ENCODE data around the gene LRRC3.

The LRRC3 gene

DNA sequence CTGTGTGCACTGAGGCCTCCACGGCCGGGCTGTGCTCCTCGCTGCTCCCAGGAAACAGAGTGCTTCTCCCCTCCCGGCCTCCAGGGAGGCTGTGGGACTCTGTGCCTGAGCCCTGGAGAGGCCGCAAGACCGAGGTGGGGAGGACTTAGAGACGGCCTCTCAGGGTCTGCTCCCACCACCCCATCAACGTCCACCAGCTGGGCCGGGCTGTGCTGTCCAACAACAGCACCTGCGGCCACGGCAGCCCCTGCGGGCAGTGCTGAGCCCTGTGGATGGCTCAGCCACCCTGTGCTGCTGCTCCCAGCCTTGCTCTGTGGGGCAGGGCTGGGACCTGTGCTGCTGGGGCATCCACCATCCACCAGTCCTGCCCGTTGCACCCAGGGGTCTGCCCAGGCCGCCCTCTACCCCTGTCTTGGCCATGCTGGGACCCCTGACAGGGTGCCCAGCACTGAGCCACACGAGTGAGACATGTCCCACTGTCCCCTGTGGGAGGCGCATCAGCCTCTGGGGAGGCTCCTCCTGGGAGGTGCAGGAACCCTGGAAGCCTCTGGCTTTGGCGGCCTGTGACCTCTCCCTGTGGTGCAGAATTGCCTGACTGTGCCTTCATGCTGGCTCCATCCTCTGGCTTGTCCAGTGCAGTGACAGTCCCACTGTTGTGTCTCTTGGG is 31.2 kb upstream of the LRRC3 start:
- DNase-seq (ENCODE audit: low read depth, low spot score), result no peak

DNA sequence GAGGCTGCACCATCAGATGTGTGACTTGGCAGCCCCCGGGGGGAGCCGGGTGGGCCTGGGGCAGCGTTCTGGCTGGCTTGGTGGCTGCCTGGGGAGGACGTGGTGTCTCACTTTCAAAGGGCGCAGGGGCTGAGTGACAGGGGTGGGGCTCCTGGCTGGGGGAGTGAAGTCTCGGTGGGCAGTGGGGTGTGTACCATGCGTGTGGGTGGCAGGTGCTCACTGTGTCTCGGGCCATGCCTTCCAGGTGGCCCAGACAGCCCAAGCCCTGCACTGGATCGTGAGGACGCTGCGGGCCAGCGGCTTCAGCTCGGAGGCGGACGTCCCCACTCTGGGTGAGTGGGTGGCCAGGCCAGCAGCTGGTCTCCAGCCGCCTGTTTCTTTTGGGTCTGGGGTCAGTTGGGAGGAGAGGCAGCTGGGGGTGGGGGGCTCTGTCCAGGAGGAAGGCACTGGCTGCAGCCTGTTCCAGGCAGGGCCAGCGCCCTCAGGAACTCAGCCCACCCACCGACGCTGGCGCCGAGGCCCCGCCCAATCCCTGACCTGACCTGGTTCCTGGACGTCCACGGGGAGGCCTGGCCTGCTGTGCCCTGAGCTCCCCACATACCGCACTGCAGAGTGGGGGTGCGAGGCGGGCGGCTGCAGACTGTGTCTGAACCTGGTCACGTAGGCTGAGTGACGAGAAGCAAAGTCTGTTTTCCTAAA is 30.6 kb upstream of the LRRC3 start:
- DNase-seq (ENCODE audit: low read depth, low spot score), result no peak

DNA sequence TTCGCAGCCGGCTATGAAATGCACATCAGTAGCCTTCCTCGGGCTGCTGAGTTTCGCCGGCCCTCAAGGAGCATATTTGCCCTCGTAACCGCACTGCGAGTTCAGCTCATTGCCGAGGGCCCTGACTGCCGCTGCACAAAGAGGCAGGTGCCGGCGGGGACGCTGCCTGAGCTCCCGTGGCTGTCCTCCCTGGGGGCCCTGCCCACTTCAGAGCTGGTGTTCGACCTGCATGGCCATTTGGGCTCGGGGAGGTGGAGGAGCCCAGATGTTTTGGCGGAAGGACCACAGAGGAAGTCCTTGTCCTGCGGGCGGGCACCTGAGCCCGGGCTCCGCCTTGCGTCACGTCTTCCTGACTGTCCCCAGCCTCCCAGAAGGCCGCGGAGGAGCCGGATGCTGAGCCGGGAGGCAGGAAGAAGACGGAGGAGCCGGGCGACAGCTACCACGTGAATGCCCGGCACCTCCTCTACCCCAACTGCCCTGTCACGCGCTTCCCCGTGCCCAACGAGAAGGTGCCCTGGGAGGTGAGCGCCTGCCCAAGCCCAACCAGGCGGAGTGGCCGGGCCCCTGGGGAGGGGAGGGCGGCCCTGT is 29.9 kb upstream of the LRRC3 start:
- no peak for DNase-seq (ENCODE audit: low read depth, low spot score)

GRCh38 chr21:44425895-44426662 is 29.2 kb upstream of the LRRC3 start:
- DNase-seq (ENCODE audit: low read depth, low spot score), result no peak

DNA sequence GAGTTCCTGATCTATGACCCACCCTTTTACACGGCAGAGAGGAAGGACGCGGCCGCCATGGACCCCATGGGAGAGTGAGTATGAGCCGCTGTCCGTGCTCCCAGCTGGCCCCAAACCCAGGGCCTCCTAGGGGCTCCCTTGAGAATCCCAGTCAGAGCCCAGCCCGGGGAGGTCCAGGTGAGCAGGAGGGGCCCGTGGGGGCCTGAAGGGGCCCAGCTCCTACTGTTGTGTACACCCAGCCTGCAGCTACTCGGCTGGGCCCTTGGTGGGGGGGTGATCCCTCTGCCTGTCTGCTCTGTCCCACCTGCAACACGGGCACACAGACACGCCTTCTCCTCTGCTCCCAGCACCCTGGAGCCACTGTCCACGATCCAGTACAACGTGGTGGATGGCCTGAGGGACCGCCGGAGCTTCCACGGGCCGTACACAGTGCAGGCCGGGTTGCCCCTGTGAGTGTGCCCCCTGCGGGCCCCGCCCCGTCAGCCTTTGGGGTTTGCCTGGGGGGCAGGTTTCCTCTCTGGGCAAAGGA is 28.6 kb upstream of the LRRC3 start:
- no peak for DNase-seq (ENCODE audit: low read depth, low spot score)

GRCh38 chr21:44427241-44428120 is 27.8 kb upstream of the LRRC3 start:
- no peak for DNase-seq (ENCODE audit: low read depth, low spot score)

GRCh38 chr21:44428281-44428960 is 26.9 kb upstream of the LRRC3 start:
- peak; percentile 9 for DNase-seq (ENCODE audit: low read depth, low spot score)

GRCh38 chr21:44429894-44430293 is 25.4 kb upstream of the LRRC3 start:
- DNase-seq (ENCODE audit: low read depth, low spot score), result no peak

DNA sequence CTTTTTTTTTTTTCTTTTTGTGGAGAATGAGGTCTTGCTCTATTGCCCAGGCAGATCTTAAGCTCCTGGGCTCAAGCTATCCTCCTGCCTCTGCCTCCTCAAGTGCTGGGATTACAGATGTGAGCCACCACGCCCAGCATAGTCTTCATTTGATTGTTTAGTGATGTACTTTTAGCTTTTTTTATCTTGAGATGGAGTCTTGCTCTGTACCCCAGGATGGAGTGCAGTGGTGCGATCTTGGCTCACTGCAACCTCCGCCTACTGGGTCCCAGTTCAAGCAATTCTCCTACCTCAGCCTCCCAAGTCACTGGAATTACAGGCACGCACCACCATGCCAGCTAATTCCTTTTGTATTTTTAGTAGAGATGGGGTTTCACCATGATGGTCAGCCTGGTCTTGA is 24.0 kb upstream of the LRRC3 start:
- DNase-seq (ENCODE audit: low read depth, low spot score), result no peak

DNA sequence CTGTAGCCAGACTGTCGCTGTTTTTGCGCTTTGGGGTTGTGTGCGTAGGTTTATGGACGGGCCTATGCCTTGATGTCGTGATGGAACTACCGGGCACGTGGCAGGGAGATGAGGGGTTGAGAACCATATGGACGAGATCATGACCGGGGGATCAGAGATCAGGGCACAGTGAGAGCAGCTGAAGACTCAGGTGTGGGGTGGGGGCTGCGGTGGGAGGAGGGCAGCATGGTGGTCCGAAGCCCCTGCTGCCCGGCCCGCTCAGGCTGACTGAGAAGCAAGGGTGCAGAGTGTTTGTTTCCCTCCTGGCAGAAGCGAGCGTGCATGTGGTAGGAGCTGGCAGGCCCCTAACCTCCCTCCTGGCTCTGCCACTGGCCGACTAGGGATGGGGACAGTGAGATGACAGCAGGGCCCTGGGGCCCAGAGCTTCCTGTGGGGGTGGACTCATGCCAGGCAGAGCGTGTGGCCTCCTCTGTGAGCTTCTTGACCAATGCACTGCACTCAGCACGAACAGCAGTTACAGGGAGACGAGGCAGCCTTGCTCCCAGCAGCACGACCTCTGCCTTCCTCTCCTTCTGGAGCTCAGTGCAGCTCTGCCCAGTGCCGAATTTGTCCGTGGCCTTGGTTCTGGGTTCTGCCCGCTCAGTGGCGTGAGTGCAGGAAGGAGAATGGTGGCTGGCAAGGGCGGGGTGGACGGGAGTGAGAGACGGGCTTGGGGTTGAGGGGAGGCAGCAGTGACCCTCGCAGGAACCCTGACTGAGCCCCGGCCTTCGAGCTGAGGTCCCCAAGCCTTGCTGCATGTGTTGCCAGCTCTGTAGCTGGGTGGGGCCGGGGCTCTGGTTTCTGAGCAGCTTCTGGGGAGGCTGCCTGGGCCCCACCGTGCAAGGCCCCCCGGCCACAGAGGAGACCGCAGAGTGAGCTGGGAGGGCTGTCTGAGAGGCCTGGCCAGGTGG is 22.2 kb upstream of the LRRC3 start:
- no peak for DNase-seq (ENCODE audit: low read depth, low spot score)

DNA sequence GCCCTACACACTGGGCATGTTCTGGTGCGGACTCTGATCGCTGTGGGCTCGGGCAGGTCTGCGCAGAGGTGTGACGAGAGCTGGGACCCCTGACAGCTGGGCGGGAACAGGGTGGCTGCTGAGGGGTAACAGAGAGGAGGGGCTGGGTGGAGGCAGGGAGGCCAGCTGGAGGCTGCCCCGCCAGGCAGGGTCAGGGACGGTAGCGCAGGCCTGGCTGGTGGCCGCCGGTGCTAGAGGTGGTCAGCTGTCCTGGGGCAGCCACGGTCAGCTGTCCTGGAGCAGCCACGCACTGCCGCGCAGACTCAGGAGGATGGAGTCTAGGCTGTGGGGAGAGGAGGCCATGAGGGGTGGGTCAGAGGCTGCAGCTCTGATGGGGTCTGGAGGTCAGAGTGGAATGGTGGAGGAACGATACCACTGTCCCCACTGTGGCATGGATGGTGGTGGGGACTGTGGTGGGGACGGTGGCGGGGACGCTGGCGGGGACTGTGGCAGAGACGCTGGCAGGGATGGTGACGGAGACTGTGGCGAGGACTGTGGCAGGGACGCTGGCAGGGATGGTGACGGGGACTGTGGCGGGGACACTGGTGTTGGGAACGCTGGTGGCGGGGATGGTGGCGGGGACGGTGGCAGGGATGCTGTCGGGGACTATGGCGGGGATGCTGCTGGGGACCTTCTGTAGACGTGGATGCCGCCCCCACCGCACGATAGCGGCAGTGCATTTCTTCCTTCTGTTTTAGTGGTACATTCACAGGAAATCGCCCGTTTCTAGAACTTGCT is 21.3 kb upstream of the LRRC3 start:
- no peak for DNase-seq (ENCODE audit: low read depth, low spot score)

DNA sequence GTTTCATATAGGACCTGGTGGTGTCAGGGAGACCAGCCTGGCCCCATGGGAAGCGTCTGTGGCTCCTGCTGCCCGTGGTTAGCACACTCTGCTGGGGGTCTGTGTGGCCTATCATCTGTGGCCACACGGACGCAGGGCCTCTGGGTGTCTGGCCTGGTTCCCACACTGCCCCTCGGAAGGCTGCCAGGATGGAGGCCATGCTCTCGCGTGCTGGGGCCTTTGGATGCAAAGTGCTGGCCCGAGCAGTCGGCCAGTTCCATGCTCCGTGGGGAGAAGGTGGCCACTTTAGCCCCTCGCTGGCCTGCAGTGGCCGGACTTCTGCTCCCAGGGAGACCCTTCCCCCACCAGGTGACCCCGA is 20.8 kb upstream of the LRRC3 start:
- no peak for DNase-seq (ENCODE audit: low read depth, low spot score)

- DNase-seq (ENCODE audit: low read depth, low spot score), result no peak
Observed at GRCh38 chr21:44434936-44435635, 20.2 kb upstream of the LRRC3 start.

DNA sequence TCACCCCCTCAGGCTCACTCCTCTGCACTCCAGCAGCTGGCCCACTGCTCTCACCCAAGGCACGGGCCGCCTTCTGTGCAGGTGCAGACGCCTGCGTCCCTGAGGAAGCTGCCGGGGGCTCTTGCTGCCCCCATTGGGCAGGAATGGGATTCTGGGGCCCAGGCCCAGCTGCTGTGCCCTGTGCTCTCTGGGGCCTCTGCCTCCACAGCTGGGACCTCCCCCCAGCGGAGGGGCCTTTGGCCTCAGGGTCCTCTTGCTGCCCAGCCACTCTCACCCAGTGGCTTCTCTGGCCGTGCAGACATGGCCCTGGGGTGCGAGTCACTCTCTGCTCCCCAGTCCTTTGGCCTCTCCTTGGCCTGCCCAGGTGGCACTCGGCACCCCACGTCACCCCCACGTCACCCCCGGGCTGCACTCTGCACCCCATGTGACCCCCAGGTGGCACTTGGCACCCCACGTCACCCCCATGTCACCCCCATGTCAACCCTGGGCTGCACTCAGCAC is 19.1 kb upstream of the LRRC3 start:
- DNase-seq (ENCODE audit: low read depth, low spot score), result no peak

DNA sequence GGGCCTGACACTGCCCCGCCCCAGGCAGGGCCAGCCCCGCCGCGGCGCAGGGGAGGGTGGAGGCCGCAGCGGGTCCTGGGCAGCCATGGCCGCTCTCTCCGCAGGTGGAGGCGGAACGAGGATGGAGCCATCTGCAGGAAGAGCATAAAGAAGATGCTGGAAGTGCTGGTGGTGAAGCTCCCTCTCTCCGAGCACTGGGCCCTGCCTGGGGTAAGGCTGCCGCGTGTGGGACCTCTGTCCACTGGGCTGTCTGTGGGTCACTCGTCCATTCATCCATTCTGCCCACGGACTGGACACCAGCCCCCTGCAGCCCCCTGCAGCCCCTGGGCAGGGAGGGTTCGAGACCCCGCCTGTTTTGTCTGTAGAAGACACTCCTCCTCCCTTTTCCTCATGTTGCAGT is 18.4 kb upstream of the LRRC3 start:
- DNase-seq (ENCODE audit: low read depth, low spot score), result no peak

- no peak for DNase-seq (ENCODE audit: low read depth, low spot score)
Observed at GRCh38 chr21:44437371-44437695, 18.0 kb upstream of the LRRC3 start.

DNA sequence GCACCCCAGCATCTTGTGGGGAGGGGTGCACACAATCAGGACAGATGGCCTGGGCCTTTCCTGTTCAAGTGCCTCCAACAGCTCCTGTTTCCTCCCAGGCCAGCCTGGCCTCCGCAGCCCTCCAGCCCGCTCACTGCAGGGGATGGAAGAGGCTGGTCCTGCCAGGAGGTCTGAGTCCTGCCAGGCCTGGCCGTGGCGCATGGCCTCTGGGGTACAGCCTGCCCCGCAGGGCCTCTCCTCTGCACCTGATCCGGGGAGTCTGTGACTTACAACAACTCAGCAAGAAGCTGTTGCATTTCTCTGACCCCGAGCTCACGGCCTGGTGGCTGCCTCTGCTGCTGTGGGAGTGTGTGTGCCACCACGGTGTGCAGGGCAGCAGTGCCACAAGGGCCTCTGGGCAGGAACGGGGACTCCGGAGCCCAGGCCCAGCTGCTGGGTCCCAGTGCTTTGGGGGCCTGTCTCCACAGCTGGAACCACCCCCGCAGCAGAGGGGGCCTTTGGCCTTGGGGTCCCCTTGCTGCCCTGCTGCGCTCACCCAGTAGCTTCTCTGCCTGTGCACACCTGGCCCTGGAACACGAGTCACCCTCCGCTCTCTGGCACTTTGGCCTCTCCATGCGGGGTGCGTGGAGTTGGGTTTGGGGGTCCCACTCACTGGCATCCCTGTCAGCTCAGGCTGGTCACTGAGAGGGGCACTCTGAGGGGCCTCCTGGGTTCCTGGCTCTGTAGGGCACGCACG is 17.4 kb upstream of the LRRC3 start:
- no peak for DNase-seq (ENCODE audit: low read depth, low spot score)

All from activated CD4-positive, CD25-positive, alpha-beta regulatory T cell treated with anti-CD3 and anti-CD28 coated beads, Interleukin-2, amount 50 U/mL, for 16 hours (primary cell).